Heart left ventricle (tissue), 16 donors: Measurements from ENCODE around the gene DCAF4L1. TPM values are rescaled to one million over a fixed set of nuclear protein-coding genes. Genes with fewer than 3 reads are reported as not detected.
A peak's percentile ranks its signal among the peaks of the same experiment; 100 is the strongest.

Experiments used
- ATAC-seq, 4 donors: fragments of 200-7000 bp; cut with Tn5 transposase; one replicate each; pipeline ENCODE4 v1.9.1; 2020 to 2022; ENCODE audit warnings: moderate library complexity in 4 of 4, mild to moderate bottlenecking in 3 of 4, moderate number of reproducible peaks in 1 of 4
- DNase-seq, 5 donors: peaks; one replicate each; pipeline ENCODE4 v3.0.0-alpha.2; 2020
- H3K27ac ChIP-seq, 12 donors: fragments of 200-600 bp; sonication (generic) in 4 of 12; one replicate each; pipeline versions ENCODE4 v1.5.0 to v1.8.0; 2016 to 2022; ENCODE audit warnings: mild to moderate bottlenecking in 2 of 12
- H3K27me3 ChIP-seq, 9 donors: fragments of 200-600 bp; sonication (generic) in 2 of 9; one replicate each; pipeline versions ENCODE4 v1.5.1 to v1.8.0; 2016 to 2022; ENCODE audit warnings: mild to moderate bottlenecking in 3 of 9
- H3K36me3 ChIP-seq, 9 donors: fragments of 200-600 bp; sonication (generic) in 2 of 9; one replicate each; pipeline versions ENCODE4 v1.5.0 to v1.8.0; 2018 to 2022; ENCODE audit warnings: mild to moderate bottlenecking in 2 of 9
- H3K4me1 ChIP-seq, 12 donors: fragments of 200-600 bp; sonication (generic) in 4 of 12; one replicate each; pipeline versions ENCODE4 v1.5.0 to v1.8.0; 2016 to 2022; ENCODE audit warnings: mild to moderate bottlenecking in 3 of 12
- H3K4me3 ChIP-seq, 12 donors: fragments of 200-600 bp; sonication (generic) in 4 of 12; one replicate each; pipeline versions ENCODE4 v1.5.0 to v1.8.0; 2017 to 2022; ENCODE audit warnings: mild to moderate bottlenecking in 9 of 12, moderate library complexity in 4 of 12
- H3K9me3 ChIP-seq, 12 donors: fragments of 200-600 bp; sonication (generic) in 4 of 12; one replicate each; pipeline versions ENCODE4 v1.5.0 to v1.8.0; 2016 to 2022; ENCODE audit warnings: mild to moderate bottlenecking in 1 of 12
- CTCF ChIP-seq, 12 donors: fragments of 200-600 bp; sonication (generic) in 4 of 12; IDR thresholded peaks; one replicate each; pipeline versions ENCODE4 v1.5.0 to v1.8.0; 2018 to 2022; ENCODE audit warnings: antibody characterized with exemption in 12 of 12, mild to moderate bottlenecking in 5 of 12
- POLR2A ChIP-seq, 2 donors: fragments of 450-650 bp; IDR thresholded peaks; one replicate each; pipeline ENCODE4 v1.6.1; 2017; ENCODE audit warnings: antibody characterized with exemption in 2 of 2, mild to moderate bottlenecking in 2 of 2, moderate library complexity in 2 of 2
- WGBS, 4 donors: extraction: QIAGEN DNeasy Blood & Tissue Kit in 2 of 4; methylation state at CpG; one replicate each; pipeline versions ENCODE4 v1.1.5 to v1.1.7; 2013 to 2018; 5-methylcytosine and 5-hydroxymethylcytosine counted together
- intact Hi-C, 10 donors: fragments of 100-400 bp; cut with DNase I; formaldehyde crosslinking; loops; one replicate each; pipeline versions ENCODE4 v1.11.1 to v1.14.2; 2022
- long read RNA-seq, 3 donors: library from polyadenylated mRNA; unstranded; transcript quantifications; one replicate each; pipeline ENCODE4 v2.0.0, GENCODE V29; 2020 to 2021
- polyA plus RNA-seq, 2 donors: library from polyadenylated mRNA; stranded (reverse); fragments of 200-250 nt; gene quantifications; one replicate each; pipeline ENCODE4 v1.2.3, GENCODE V29; 2013
- total RNA-seq, 9 donors: library from RNA; depleted of rRNA in 2 of 9; stranded (reverse); fragments of >200 nt in 2 of 9; fragmentation: NEBNext Ultra II Directional in 3 of 9; extraction: Animal tissue kit (Norgen Biotek cat#: 25700) in 3 of 9; gene quantifications; one replicate each; pipeline versions ENCODE4 v1.1.0 to v1.2.4, GENCODE V29; 2016 to 2023
- donor health status: ischemic (EF 13 %, LVEDD 7.1; RV severe dilation, severe dysfunction).
- donor health status: healthy with polysubstance abuse.
- donor health status: DM: no; HTN: yes; CAD: no.
- donor health status: DM: no; HTN: no; CAD: no.
- donor health status: ischemic (EF 25% LVEDD 6.9; RV normal size, moderate dysfunction).
- donor health status: ischemic (EF 25% LVEDD 5.7; RV mildly dilated, moderate dysfunction).
- donor health status: healthy.
- donor health status: DM: yes; HTN: yes; CAD: no.
- donor health status: ischemic (EF 35%, LVEDD 5.7; RV mildly dilated, moderate dysfunction).
- donor health status: nonischemic (EF 11% LVEDD 7.7; RV severe dilation, severe dysfunction).
- donor health status: DM: yes; HTN: yes; CAD: no.
- donor health status: PGD.
- donor health status: ischemic (EF 29% LVEDD 5.4; RV normal size, mild dysfunction).
- donor health status: nonischemic (EF 23%, LVEDD 6.1; RV moderate dilation, normal function).

The DCAF4L1 gene
- total RNA-seq (under 1 TPM; 0.05 to 0.46 (median 0.27) TPM), polyA plus RNA-seq (under 1 TPM; 0.11 to 0.15 TPM)
- long read RNA-seq, donor 1: 0 reads
- long read RNA-seq, donor 2: 0 reads
- long read RNA-seq, donor 3: 0 reads

GRCh38 chr4:41981456-41981855, at the start of gene DCAF4L1:
Gene DCAF4L1, plus strand, starts transcription at chr4:41981756. Its CDS starts 37 bp downstream, at chr4:41981793.
- no peaks in the 10 kb centered on the region for H3K4me1 ChIP-seq
- intact Hi-C loops: no loop called here
- no peaks in the 10 kb centered on the region for H3K9me3 ChIP-seq
- H3K36me3 ChIP-seq: no peaks in the 10 kb centered on the region
- DNase-seq: no peak
- H3K27me3 ChIP-seq: no peaks in the 10 kb centered on the region
- no peak for ATAC-seq
- TF ChIP-seq POLR2A (IDR thresholded peaks at IDR 0.05) (no peak), CTCF (IDR thresholded peaks at IDR 0.05) (no peak)
- no peak within 1 kb of the TSS for H3K4me3 ChIP-seq
- 69 to 81% (median 73%) methylated on average over 12 of the region's 12 CpGs for WGBS, 4 donors
- H3K27ac ChIP-seq: no peak within 1 kb of the TSS

DNA sequence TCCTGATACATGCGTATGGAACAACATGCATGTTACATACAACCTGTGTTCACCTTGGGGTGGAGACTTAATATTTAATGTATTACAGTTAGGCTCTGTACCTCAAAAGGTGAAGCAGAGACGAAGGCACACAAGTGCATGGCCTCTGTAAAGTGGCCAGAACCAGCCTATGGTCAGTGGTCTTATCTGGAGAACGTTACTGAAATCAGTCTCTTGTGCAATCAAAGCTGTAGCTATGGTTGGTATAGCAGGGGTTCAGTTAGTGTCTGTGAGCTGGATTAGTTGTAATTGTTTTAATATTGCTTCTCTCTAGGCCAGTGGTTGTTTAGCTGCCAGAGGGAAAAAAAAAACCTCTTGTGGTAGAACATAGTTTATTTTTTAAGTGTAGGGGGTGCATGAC, 48.6 kb upstream of the DCAF4L1 start:
- Histone ChIP-seq H3K36me3 (no peaks in the 10 kb centered on the region), H3K27ac (no peak overlapping the region), H3K9me3 (no peaks in the 10 kb centered on the region), H3K4me3 (no peak overlapping the region), H3K27me3 (no peaks in the 10 kb centered on the region), H3K4me1 (peaks cover 0 to 27% (median 18%) of the 10 kb centered on the region in 12 donors)
- 64 to 73% (median 65%) methylated on average over 3 of the region's 3 CpGs for WGBS, 4 donors
- DNase-seq (no peak), ATAC-seq (no peak)
- intact Hi-C loops: no loop called here
- no peak for TF ChIP-seq CTCF (IDR thresholded peaks at IDR 0.05)
- no peak for TF ChIP-seq POLR2A (IDR thresholded peaks at IDR 0.05)

GRCh38 chr4:41933997-41934503, 47.5 kb upstream of the DCAF4L1 start:
- no peak for DNase-seq
- intact Hi-C loops: no loop called here

GRCh38 chr4:41934514-41934900, 47.0 kb upstream of the DCAF4L1 start:
- Histone ChIP-seq H3K4me3 (peak overlapping the region in 11 of 12 donors; percentile 68 to 98 (median 94)), H3K27ac (peak overlapping the region in 7 of 12 donors; percentile 26 to 87 (median 82)), H3K9me3 (no peaks in the 10 kb centered on the region), H3K27me3 (no peaks in the 10 kb centered on the region), H3K36me3 (peaks cover 0 to 12% (median 9%) of the 10 kb centered on the region in 9 donors), H3K4me1 (peaks cover 0 to 33% (median 19%) of the 10 kb centered on the region in 12 donors)
- 85 to 88% (median 87%) methylated on average over 9 of the region's 9 CpGs for WGBS, 4 donors
- DNase-seq: no peak
- intact Hi-C loops: no loop called here
- TF ChIP-seq POLR2A (IDR thresholded peaks at IDR 0.05) (no peak), CTCF (IDR thresholded peaks at IDR 0.05) (no peak)
- ATAC-seq: peak in 1 of 4 donors; percentile 5

More at GRCh38 chr4:41933997-41934503, 47.5 kb upstream of the DCAF4L1 start:
- Histone ChIP-seq H3K27ac (peak overlapping the region in 2 of 12 donors; percentile 82 to 85), H3K27me3 (no peaks in the 10 kb centered on the region), H3K36me3 (peaks cover 0 to 8% (median 4%) of the 10 kb centered on the region in 9 donors), H3K4me3 (peak overlapping the region in 6 of 12 donors; percentile 81 to 97 (median 94)), H3K9me3 (no peaks in the 10 kb centered on the region), H3K4me1 (peaks cover 0 to 32% (median 19%) of the 10 kb centered on the region in 12 donors)
- no peak for ATAC-seq
- TF ChIP-seq POLR2A (IDR thresholded peaks at IDR 0.05) (no peak), CTCF (IDR thresholded peaks at IDR 0.05) (no peak)
- WGBS, 4 donors: 92 to 95% (median 94%) methylated on average over 10 of the region's 10 CpGs
